C1 segment of cervical spinal cord (tissue), 14 donors: ENCODE measurements around the gene ANKRD39.
A peak's percentile ranks its signal among the peaks of the same experiment; 100 is the strongest.

Source experiments
- DNase-seq, 14 donors: peaks; one replicate each; lab custom pipeline; 2025; lab: John Stamatoyannopoulos, UW

ANKRD39 gene

DNA sequence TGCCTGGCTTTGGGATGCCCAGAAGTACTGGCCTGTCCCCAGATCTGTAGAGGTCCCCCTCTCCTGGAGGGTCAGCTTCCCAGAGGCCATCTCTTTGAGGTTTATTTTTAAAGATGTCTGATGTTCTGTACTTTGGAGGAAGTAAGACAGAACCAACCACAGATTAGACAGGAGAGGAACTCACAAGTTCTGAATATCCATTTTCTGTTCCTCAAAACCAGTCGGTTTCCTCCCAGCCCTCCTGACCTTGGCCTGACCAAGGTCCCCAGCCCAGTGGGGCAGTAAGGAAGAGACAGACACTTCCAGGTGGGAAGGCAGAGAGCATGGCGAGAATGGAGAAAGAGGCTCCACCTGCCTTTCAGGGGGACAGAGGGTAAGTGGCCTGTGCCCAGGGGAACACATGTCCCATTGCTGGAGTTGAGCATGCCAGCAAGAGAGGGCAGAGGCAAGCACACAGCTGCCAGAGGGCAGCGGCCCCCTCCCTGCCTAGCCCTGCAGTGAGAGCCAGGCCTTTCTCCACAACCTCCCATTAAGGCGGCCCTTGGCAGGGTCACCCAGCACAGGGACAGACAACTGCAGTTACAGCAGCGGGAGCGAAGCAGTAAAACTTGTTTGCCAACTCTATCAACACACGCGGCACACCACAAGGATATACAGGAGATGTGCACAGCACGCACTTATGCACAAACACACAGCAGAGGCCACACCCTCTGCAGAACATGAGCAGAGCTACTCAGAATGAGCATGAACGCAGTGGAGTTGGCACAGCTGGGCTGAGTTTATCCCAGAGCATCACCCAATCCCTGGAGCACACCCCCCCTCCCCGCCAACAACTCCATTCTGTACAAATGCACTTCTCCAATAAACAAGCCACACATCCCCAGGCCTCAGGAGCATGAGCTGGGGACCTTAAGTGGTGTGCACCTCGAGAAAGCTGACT is 30.5 kb upstream of the ANKRD39 start:
- peak in 9 of 14 donors; percentile 38 to 82 (median 66) for DNase-seq

DNA sequence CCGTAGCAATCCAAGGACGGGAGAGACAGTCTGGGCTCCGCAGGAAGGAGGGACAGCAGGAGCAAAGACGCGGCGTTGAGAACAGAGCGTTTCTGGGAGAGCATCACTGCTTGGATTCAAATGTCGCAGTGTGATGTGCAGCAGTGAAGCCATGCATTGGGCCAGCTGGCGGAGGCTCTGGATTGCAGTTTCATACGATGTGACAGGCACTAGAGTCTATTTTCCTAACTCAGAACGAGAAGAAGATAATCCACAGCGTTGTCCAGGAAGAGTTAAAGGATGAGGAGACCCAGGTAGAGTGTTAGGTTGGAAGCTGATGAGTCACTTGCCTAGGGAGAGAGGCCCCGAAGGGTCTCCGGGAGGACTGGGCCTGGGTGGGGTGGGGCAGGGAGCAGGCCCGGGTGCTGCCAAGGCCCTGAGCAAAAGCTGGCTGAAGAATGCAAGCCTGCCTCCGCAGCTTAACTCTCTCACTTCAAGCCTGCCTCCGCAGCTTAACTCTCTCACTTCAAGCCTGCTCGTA is 29.7 kb upstream of the ANKRD39 start:
- DNase-seq, result peak in 7 of 14 donors; percentile 54 to 80 (median 62)

DNA sequence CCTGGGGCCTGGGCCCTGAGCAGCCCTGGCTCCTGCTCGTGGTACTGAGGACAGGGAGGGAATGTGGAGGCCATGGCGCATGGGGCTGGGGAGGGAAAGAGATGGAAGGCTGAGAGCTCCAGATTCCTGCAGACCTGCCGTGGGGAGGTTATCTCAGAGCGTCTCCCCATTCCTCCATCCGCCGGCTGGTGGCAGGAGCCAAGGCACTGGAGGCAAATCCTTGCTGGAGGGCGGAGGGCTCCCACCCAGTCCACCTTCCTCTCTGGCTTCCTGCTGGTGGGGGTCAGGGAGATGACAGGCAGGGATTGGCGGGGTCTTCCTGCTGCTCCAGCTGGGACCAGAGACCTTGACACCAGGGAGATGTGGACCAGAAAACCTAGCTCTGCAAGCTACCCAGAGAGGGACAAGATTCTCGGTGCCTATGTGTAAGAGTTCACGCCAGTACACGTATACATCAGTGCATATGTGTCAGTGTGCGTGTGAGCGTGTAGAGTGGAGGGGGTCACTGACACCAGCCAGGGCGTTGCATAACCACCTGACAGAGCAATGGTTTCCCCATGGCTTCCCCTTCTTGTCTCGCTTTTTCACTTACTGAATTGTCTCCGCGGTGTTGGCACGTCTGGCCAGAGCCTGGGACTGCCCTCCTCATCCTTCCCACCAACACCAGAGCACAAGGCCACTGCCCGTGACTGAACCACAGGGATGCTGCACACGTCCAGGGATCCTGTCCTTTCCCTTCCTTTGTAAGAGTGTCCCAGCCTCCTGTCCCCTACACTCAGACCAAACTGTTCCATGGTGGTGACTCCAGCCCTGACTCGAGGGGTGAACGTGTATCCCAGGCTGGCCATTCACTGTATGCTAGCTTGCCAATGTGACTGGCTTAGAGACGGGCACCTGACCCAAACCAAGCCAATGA is 27.9 kb upstream of the ANKRD39 start:
- DNase-seq, result no peak

DNA sequence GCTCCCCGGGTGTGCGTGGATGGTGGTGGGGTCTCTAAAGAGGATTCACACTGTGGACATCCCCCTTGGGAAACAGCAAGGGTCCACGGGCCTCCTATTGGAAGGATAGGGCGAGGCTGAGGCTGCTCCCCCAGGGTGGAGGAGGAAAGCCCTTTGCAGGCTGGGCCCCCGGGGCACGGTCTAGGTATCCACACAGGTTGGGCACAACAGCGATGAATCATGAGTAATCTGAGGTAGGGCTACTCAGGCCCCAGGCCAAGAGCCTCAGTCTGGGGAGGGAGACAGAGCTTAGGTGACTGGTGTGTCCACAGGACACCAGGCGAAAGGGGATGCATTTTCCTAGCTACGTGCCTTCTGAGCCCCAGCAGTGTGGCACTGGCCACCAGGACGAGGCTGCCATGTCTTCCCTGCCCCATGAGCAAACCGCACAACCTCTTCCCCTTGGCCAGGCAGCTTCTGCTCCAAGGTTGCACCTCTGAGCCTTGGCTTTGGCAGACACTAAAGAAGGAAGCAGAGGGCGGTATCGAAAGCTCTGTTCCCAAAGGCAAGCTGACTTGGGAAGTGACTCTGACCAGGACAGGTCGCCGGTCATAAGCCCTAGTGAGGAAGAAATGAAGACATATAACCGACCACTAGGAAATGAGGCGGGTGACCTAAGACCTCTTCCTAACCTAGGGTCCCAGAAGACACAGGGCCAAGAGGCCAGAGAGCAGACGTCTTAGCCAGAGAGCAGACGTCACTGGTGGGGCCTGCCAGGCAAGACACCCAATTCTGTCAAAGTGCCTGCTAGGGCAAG is 26.7 kb upstream of the ANKRD39 start:
- DNase-seq, result no peak

DNA sequence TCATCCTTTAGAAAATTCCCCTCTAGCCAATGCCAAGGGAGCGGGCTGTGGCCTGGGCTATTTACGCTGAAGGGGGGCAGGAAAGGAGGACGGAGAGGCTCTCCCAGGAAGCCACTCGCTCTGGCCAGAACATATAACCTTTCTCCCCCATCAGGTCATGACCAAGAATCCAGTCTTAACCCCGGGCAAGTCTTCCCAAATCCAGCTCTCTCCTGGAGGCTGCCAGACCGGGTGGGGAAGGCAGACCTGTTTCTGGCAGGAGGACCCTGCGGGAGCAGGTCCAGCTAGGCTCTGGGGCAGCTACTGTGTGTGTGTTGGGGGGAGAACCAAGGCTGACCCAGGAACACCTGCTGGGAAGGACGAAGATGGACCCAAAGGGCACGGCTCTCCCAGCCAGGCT is 25.5 kb upstream of the ANKRD39 start:
- no peak for DNase-seq

DNA sequence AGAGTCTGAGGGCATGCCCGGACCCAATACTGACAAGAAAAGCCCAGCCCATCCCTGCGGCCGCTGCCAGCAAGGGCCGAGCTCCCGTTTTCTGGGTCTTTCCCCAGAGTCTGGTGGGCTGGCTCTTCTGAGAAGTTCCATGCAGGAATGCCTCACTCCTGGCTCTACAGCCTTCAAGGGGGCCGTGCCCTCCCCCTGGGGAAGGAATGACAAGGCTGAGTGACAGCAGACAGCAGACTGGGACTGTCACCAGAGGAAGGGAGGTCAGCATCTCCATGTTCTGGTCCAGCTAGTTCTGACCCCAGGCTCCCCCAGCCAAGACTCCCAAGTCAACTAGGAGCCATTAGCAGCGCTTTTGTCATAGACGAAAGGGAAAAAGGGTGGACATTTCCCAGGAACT is 25.1 kb upstream of the ANKRD39 start:
- DNase-seq, result no peak

DNA sequence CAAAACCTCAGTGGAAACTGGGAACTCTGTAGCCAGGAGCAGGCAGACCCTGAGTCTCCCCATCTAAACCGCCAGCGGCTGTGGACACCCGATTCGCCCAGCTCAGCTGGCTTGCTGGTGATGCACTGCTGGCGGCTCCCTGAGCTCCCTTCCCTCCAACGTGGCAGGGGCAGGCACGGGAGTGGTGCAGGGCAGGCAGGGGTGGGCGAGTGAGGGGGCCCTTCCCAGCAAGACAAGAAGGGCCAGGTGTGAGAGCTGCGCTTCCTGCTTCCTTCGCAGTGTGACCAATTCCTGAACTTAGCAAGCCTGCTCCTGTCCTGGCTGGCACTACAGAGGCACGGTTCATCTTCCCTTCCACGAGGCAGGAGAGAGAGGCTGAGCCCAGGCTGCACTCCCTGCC is 24.4 kb upstream of the ANKRD39 start:
- no peak for DNase-seq

DNA sequence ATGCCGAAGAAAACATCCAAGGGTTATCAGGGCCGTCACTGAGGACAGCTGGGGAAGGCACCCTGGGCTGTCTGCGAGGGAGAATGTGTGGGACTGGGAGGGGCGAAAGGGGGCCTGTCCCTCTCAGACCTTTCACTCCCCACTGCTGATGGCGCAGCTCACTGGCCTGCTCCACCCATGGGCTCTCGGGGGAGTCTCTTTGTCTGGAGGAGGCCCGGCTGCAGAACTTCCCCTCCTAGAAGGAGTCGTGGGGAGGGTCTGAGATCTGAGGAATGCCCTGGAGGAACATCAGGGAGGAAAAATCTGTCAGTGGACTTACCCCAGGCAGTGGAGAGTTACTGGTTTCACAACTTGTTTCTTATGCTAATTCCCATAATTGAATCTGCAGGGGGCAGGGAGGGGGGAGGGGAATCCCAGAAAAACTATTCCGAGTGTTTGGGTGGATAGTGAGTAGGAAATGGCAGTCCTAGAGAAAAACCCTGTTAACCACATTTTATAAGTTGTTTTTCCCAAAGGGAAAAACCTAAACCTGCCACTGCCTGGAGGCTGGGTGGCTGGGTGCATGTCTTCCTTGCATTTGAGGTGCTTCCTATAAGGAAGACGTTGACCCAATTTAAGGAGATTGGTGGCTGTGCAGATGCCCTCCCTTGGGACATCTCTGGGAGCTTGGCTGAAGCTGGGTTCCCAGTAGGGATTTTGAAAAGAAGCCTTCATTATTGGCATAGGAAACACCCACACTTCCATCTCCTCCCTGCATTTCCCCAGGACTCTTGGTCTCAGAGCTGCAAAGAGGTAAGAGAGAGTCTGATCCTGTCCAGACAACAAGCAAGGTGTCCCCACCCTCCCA is 23.8 kb upstream of the ANKRD39 start:
- no peak for DNase-seq

DNA sequence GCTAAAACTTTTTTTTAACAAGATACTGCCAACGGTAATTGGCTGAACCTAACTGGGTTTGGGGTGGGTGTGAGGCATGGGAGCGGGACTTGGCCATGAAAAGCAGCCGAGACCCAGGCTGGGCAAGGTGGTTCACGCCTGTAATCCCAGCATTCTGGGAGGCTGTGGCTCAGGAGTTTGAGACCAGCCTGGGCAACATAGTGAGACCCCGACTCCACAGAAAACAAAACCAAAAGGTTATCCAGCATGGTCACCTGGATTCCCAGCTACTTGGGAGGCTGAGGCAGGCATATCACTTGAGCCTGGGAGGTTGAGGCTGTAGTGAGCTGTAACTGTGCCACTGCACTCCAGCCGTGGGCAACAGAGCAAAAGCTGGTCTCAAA is 23.1 kb upstream of the ANKRD39 start:
- no peak for DNase-seq

DNA sequence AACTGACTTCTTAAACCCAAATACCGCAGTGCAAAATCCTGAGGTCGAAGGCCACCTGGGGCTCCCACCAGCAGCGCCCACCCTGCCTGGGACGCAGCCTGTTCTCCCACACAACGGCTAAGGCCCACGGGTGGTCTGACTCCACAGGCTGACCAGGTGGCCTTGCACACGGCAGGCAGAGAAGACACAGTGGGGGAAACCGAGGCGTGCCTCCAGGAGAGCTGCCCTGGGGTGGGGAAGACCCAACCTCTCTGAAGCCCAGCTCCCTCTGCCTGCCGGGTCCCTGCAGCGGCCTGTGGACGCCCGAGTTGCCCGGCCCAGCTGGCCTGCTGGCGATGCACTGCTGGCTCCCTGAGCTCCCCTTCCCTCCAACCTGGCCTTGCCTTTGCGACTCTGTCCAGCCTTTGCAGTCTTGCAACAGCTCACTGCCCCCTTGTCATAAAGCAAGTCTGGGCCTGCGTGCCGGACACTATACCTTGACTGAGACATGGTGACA is 21.8 kb upstream of the ANKRD39 start:
- DNase-seq, result no peak

DNA sequence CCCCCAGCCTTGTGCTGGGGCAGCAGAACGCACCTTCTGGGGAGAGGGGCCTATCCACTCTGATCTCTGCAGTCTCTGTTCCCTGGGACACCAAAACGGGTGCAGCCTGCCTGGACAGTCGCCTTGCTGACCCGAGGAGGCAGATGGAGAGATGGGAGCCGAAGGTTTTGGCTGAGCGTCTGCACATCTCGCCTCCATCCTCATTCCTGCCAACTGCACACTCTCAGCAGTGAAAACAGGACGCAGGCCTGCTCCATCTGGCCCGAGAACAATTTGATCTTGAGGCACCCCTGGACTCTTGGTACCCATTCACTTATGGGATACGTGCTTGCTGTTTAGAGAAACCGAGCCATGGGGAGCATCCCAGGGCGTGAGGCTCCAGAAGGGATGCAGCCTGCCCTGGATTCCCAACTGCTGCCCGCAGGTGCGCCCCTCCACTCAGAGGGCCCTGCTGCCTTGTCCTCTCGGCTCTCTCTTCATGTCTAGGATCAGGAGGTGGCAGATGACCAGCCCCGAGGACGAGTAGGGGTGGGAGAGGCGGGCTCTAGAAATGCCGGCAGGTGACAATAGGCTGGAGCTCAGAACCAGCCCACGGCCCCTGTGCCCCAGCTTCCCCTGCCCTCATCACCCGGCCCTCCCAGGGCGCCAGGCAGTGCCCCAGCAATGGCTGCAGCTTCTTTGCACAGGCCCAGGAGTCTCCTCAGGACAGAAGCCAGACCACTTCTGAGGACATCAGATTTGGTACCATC is 21.2 kb upstream of the ANKRD39 start:
- DNase-seq, result peak in 1 of 14 donors; percentile 90

DNA sequence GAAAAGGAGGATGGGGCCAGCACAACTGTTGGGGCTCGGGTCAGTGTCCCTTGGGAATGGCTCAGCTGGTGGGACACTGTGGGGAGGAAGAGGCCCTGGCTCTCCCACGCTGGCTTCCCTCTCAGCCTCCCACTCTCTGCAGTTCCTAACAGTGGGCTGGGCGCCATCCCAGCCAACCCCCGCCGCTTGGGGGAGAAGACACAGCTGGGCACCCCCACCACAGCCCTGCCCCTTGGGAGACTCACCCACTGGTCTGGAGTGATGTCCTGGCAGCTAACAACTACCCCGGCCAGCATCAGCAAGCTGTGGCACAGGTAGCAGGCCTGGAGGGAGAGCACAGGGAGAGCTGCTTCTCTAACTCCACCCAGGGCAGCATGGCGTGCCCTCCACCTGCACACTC is 20.4 kb upstream of the ANKRD39 start:
- DNase-seq, result no peak

DNA sequence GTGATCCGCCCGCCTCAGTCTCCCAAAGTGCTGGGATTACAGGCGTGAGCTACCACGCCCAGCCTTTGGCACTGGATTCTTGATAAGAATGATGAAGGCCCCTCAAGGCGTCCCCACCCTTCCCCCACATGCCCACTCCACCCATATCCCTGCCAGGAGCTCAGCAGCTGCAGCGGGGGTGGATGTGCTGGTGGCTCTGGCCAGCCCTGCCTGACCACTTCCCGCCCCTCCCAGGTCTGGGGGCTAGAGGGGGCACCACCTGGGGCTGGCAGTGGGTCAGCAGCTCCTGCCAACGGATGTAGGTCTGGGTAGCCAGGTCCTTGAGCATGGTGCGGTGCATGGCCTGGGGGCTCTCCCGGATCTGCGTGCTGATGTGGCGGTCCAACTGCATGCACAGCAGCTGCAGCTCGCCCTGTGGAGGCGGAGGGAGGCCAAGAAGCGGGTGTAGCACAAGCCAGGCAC is 19.8 kb upstream of the ANKRD39 start:
- no peak for DNase-seq

DNA sequence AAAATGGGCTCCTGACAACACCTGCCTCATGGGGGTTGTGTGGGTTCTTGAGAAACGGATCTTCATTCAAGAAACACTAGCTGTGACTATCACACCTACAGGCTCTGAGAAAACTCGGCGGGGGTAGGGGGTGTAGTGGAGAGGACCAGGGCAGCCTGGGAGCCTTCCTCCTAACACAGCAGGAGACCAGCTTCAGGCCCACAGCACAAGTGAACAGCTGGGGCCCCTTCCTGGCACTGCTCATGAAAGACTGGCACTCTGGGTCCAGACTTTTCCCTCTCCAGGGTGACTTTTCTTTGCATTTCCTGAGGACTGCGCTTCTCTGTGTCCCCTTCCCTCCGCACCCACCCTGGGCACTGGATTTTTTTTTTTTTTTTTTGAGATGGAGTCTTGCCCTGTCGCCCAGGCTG is 19.2 kb upstream of the ANKRD39 start:
- DNase-seq, result no peak

DNA sequence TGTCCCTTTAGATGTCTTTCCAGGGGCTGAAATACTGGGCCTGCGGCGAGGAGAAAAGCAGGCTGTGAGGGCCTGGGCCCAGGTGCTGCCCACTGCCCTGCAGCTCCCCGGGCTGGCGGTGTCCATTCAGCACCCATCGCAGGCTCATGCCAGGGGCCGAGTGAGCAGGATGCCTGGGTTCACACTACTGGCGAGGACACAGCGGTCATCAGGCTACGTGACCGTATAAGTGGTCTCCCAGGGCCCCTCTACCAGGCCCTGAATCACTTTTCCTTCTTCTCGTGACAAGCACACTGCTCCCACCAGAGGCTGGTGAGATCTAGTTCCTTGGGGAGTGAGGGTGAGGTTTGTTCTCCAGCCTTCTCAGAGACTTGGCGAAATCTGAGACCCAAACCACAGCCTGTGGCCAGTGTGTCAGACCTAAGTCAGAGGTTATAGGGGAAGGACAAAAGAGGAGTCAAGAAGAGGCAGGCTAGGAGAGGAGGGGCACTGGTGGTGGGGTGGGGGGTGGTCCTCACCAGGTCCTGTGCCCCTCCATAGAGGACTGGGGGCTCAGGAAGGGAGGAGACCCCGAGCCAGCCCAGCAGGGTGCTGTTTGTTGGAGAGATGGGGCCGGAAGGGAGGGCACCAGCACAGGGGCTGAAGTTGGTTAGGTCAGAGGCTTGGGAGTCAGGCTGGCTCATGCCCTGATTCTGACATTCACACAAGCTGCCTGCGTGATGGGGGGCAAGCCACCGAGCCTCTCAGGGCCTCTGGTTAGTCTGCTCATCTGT is 18.6 kb upstream of the ANKRD39 start:
- no peak for DNase-seq

DNA sequence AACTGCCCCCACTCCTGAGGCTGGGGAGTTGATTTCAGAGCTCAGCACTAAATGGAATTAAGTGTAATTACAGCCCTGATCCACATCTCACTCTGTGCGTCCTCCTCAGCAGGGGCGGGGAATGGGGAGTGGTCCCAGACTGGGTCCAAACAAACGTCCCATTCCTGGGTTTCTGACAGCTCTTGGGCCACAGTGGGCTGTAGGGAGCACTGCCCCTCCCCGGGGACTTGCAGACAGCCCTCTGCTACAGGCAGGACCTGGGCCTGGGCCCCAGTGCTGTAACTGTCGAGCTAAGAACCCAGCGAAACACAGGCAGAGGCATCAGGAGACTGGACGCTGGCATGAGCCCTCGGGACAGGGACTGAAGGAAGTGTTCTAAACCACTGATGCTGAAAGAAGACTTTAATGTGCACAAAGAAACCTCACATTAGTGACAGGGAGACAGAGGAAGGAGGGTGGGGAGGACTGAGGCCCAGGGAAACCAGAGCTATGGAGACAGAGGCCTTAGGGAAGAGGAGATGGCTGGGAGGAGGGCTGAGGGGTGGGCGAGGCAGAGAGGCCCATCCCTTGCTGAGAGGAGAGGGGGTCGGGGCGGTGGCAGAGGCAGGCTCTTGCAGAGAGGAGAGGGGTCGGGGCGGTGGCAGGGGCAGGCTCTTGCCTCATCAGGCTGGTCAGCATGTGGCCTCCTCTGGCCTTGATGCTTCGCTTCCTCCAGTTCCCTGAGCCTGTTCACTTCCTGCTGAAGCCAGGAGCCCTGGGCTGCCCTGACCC is 17.9 kb upstream of the ANKRD39 start:
- DNase-seq, result peak in 7 of 14 donors; percentile 33 to 71 (median 61)

DNA sequence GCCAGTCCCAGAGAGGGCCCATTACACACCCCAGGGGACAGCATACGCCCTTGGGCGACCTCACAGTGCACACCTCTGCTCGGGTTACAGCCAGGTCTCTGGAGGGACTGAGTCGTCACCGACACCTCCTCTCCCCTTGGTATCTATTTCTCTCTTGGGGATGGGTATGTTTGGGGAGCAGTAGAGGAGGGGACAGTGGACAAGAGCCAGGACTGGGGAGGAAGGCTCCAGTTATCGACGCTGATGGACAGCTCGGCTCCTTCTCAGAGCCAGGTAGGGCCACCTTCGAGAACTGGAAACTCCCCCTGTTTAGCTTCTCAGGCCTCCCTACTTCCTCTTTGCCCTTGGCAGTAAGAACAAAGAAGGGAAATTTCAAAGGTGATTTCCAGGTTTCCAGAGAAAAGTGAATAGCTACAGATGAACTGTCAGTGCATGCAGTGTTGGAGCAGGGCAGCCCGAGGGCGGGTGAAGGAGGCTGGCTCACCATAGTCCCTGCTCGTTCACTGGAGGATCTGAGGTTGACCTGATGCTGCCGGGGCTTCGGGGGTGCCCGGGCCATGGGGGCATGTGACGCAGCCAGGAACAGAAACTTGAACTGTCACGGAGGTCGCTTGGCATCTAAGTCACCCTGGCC is 16.5 kb upstream of the ANKRD39 start:
- DNase-seq, result peak in 2 of 14 donors; percentile 22 to 39
